ENCODE measurements around the gene MCC.

MCC gene

DNA sequence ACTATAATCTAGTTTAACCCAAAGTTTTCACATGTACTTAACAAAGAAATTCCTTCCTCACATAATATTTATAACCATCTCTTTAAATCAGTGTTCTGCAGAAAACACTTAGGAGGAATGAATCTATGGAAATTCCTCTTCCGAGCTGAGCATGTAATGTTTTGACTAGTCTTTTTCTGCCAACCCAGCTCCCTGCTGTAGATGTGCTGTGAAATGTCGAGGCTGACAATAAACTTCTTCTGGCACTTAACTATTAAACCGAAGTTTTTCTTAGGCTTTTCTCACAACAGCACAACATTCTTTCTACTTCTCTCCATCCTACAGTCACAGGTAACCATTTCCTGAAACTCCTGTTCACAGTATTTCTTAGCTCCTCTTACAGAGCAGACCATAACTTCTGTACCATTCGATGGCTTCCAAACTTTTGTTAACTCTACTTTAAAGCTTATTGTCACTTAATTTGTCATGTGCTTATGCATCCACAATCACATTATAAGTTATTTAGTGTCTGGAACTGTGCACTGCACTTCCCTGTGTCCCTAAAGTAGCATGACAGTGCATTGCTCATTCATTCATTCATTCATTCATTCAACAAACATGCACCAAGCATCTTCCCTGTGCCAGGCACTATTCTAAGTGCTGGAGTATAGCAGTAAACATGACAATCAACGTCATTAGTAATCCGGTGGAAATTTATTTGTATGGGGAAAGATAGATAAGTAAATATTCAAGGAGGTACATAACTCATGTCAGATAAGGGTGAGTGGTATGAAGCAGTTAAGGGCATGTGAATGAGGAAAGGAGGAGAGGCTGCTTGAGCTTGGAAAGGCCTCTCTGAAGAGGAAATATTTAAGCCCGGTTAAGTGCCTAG, 108.1 kb downstream of the MCC start:
- TF ChIP-seq, protein P1, sequence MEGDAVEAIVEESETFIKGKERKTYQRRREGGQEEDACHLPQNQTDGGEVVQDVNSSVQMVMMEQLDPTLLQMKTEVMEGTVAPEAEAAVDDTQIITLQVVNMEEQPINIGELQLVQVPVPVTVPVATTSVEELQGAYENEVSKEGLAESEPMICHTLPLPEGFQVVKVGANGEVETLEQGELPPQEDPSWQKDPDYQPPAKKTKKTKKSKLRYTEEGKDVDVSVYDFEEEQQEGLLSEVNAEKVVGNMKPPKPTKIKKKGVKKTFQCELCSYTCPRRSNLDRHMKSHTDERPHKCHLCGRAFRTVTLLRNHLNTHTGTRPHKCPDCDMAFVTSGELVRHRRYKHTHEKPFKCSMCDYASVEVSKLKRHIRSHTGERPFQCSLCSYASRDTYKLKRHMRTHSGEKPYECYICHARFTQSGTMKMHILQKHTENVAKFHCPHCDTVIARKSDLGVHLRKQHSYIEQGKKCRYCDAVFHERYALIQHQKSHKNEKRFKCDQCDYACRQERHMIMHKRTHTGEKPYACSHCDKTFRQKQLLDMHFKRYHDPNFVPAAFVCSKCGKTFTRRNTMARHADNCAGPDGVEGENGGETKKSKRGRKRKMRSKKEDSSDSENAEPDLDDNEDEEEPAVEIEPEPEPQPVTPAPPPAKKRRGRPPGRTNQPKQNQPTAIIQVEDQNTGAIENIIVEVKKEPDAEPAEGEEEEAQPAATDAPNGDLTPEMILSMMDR (IDR thresholded peaks at IDR 0.05; ENCODE audit: extremely low read depth, missing control alignments), result no peak

DNA sequence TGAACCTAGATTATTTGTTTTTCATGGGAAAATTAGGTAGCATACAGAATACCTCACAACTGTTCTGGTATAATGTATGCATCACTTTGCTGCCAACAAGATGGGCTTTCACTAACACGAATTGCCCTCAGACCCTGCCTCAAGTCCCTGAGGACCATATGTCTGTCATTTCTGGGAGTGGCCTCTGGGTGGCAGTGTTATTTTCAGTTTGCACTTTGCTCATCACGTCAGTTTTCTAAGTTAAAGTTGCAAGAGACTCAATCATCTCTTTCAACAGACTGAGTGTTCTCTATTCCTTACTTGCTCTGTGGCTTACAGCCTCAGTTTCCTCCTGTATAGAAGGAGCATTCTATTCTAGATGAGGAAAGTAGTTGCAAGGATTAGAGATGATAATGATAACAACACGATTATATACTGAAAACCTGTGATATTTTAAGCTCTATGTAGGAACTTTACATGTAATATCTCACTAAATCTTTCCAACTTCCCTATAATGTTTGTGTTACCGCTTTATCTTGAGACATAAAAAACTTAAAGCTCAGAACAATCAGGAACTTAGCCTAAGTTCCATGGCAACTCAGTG, 109.2 kb downstream of the MCC start:
- DNase-seq (ENCODE audit: low spot score), result peak; percentile 57
- TF ChIP-seq, protein P1 (IDR thresholded peaks at IDR 0.05; ENCODE audit: extremely low read depth, missing control alignments), result peak; percentile 75

More for the DNA sequence above, 108.1 kb downstream of the MCC start:
- DNase-seq (ENCODE audit: low spot score), result no peak

DNA sequence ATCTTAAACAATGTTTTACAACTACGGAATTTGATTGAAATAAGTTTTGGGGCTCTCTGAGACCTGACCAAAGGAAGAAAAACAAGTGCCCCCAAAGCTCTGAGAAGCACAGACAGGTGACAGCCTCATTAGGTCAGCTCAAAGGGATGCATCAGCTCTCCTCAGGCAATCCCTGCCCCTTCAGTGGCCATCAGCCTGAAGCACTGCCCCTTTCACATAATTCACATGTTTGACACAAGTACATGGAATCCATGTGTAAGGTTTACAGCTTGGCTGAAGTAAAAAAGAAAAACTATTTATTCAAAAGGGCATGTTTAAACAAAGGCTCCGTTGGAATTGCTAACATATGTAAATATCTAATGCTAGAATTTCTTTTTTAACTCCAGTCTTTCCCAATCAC, 109.7 kb downstream of the MCC start:
- TF ChIP-seq, protein P1 (IDR thresholded peaks at IDR 0.05; ENCODE audit: extremely low read depth, missing control alignments), result no peak

DNA sequence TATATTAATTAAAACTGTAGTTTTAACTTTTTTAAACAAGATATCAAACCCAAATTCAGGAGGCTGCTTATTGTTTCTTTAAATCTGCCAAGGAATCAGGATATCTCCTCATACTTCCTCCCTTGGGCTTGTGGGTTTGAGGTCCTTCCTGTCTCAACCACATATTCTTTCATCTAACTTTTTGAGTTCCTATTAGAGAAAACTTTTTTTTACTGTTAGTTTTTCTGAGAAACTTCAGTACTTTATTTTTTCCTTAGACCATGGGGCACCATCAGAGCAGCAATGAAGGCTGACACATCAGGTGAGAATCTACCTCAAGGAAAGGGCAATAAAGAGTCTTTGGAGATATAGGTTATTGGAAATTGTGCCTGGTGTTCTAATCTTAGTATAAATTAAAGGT, 110.2 kb downstream of the MCC start:
- TF ChIP-seq, protein P1 (IDR thresholded peaks at IDR 0.05; ENCODE audit: extremely low read depth, missing control alignments), result no peak

More for the DNA sequence above, 109.7 kb downstream of the MCC start:
- no peak for DNase-seq (ENCODE audit: low spot score)

DNA sequence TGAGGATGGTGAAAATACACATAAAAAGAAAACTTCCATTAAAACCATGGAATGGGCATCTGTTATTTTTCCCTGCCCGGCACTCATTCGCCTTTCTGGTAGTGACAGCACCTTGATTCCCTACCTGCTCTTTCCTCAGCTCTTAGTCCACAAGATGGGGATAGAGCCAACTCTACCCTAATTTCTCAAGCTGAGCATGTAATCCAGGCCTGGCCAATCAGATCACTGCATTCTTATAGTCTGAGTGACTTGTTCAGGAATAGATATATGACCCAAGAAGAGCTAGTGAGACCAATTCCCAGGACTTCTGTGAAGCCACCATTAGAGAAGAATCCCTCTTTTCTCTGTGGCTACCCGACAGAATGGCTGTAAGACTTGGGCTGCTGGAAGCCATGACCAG, 111.6 kb downstream of the MCC start:
- TF ChIP-seq, protein P1 (IDR thresholded peaks at IDR 0.05; ENCODE audit: extremely low read depth, missing control alignments), result no peak

More for the DNA sequence above, 110.2 kb downstream of the MCC start:
- no peak for DNase-seq (ENCODE audit: low spot score)

DNA sequence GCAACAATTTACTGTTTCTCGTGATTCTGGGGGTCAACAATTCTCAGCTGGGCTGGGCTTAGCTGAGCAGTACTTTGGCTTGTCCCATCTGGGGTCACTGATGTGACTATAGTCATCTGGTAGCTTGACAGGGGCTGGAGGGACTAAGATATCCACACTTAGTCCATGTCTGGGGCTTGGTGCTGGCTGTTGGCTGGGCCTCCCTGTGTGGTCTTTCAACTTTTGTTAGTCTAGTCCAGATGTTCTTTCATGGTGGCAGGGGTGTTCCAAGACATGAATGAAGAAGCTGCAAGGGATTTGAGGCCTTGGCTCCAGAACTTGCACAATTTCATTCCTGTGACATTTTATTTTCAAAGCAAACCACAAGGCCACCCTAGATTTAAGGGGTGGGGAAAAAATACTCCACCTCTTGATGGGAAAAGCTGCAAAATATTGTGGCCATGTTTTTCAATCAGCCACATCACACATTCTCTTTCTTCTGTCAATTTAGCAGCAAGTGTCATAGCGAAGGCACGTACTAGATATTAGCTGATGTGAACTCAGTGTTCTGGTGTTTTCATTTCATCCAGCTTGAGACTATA, 112.7 kb downstream of the MCC start:
- TF ChIP-seq, protein P1 (IDR thresholded peaks at IDR 0.05; ENCODE audit: extremely low read depth, missing control alignments), result no peak
- DNase-seq (ENCODE audit: low spot score), result no peak

More for the DNA sequence above, 111.6 kb downstream of the MCC start:
- DNase-seq (ENCODE audit: low spot score), result no peak

DNA sequence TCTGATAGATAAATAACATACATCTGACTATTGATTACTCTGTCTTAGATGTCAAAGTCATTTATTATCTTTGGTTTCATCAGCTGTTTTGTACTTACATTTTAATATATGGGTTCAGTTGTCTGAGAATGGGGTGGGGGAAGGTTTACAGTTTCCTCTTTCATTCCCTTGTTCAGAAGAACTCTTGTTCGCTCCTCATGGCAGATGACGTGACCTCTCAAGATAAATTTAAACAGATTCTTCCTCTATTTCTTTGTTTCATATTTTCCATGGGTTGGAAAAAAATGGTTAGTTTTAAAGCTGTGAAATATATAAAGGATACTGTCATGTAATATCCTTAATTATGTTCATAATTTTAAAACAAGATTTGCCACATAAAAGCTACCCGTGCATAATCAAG, 114.8 kb downstream of the MCC start:
- TF ChIP-seq, protein P1 (IDR thresholded peaks at IDR 0.05; ENCODE audit: extremely low read depth, missing control alignments), result no peak
- DNase-seq (ENCODE audit: low spot score), result no peak

All from GM20000 (cell line).